ENCODE measurements around the gene RABEPK. TPM values are rescaled to one million over a fixed set of nuclear protein-coding genes. Genes with fewer than 3 reads are reported as not detected.

Gene RABEPK
- total and polyA plus RNA-seq, 4 donors, result 12.7 to 23.9 (median 20.6) TPM

DNA sequence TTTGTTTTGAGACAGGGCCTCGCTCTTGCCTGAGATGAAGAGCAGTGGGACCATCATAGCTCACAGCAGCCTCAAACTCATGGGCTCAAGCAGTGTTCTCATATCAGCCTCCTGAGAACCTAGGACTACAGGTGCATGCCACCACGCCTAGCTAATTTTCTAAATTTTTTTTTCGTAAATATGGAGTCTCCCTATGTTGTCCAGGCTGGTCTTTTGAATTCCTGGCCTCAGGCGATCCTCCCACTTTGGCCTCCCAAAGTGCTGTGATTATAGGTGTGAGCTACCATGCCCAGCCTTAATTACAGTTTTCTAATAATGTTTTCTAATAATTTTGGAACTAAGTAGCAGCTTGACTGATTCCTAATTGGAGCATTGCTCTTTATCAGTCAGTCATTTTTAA lies 76.4 kb downstream of the RABEPK start:
- Histone ChIP-seq H3K4me3 (ENCODE audit: low read depth in 1 of 3, low read length in 3 of 3) (no peak overlapping the region), H3K9me3 (ENCODE audit: control insufficient read depth in 4 of 4, low read length in 3 of 4) (no peaks in the 10 kb centered on the region), H3K9ac (ENCODE audit: low read depth in 1 of 2, low read length in 2 of 2) (no peak overlapping the region), H3K4me1 (ENCODE audit: control insufficient read depth in 4 of 4, insufficient read depth in 4 of 4, low read length in 3 of 4) (peaks cover 1 to 18% (median 9%) of the 10 kb centered on the region in 4 donors), H3K36me3 (ENCODE audit: control insufficient read depth in 4 of 4, insufficient read depth in 3 of 4, low read depth in 1 of 4, low read length in 3 of 4) (no peaks in the 10 kb centered on the region), H3K27ac (ENCODE audit: low read depth in 1 of 2, low read length in 2 of 2) (no peak overlapping the region), H3K27me3 (ENCODE audit: control insufficient read depth in 4 of 4, insufficient read depth in 4 of 4, low read length in 3 of 4) (no peaks in the 10 kb centered on the region)
- no peak for TF ChIP-seq HNF4A (conservative IDR thresholded peaks at IDR 0.05)
- TF ChIP-seq YY1 (IDR thresholded peaks at IDR 0.05), result no peak
- no peak for TF ChIP-seq RXRA (IDR thresholded peaks at IDR 0.05)
- no peak for TF ChIP-seq FOXA1 (IDR thresholded peaks at IDR 0.05)
- TF ChIP-seq EGR1 (IDR thresholded peaks at IDR 0.05; ENCODE audit: low read depth in 2 of 2), result no peak
- TF ChIP-seq FOXA2 (IDR thresholded peaks at IDR 0.05), result no peak
- no peak for TF ChIP-seq HNF4G (IDR thresholded peaks at IDR 0.05)
- no peak for TF ChIP-seq JUND (IDR thresholded peaks at IDR 0.05)
- TF ChIP-seq, protein P1, sequence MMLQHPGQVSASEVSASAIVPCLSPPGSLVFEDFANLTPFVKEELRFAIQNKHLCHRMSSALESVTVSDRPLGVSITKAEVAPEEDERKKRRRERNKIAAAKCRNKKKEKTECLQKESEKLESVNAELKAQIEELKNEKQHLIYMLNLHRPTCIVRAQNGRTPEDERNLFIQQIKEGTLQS (IDR thresholded peaks at IDR 0.05), result no peak
- TF ChIP-seq, protein P2, sequence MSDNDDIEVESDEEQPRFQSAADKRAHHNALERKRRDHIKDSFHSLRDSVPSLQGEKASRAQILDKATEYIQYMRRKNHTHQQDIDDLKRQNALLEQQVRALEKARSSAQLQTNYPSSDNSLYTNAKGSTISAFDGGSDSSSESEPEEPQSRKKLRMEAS (IDR thresholded peaks at IDR 0.05), result no peak
- TF ChIP-seq GABPA (IDR thresholded peaks at IDR 0.05 in 1 of 2, conservative IDR thresholded peaks at IDR 0.05 in 1 of 2), result no peak
- TF ChIP-seq, protein P3, sequence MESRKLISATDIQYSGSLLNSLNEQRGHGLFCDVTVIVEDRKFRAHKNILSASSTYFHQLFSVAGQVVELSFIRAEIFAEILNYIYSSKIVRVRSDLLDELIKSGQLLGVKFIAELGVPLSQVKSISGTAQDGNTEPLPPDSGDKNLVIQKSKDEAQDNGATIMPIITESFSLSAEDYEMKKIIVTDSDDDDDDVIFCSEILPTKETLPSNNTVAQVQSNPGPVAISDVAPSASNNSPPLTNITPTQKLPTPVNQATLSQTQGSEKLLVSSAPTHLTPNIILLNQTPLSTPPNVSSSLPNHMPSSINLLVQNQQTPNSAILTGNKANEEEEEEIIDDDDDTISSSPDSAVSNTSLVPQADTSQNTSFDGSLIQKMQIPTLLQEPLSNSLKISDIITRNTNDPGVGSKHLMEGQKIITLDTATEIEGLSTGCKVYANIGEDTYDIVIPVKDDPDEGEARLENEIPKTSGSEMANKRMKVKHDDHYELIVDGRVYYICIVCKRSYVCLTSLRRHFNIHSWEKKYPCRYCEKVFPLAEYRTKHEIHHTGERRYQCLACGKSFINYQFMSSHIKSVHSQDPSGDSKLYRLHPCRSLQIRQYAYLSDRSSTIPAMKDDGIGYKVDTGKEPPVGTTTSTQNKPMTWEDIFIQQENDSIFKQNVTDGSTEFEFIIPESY (IDR thresholded peaks at IDR 0.05), result no peak
- TF ChIP-seq SP1 (IDR thresholded peaks at IDR 0.05), result no peak
- TF ChIP-seq TAF1 (conservative IDR thresholded peaks at IDR 0.05), result no peak
- TF ChIP-seq RAD21 (IDR thresholded peaks at IDR 0.05), result no peak
- TF ChIP-seq NR2F2 (IDR thresholded peaks at IDR 0.05), result no peak
- no peak for TF ChIP-seq REST (IDR thresholded peaks at IDR 0.05)
- 98% methylated on average over 4 of the region's 4 CpGs for whole genome bisulfite sequencing
- DNase-seq (ENCODE audit: low spot score), result no peak

DNA sequence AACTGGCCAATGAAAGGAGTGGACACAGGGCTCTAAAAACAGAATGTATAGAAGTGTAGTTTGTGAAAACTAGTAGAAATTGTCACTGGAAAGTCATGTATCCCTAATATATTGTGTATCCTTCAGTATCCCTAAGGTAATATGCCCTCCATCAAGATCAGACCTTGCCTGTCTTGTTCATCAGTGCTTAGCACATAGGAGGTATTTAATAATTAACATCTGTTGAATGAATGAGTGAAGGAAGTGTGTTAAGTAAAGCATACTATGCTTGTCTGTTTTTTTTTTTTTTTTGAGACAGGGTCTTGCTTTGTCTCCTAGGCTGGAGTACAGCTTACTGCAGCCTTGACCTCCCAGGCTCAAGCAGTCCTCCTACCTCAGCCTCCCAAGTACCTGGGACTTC lies 77.1 kb downstream of the RABEPK start:
- no peak overlapping the region for H3K27ac ChIP-seq (ENCODE audit: low read depth in 1 of 2, low read length in 2 of 2)
- H3K36me3 ChIP-seq (ENCODE audit: control insufficient read depth in 4 of 4, insufficient read depth in 3 of 4, low read depth in 1 of 4, low read length in 3 of 4), result no peaks in the 10 kb centered on the region
- peaks cover 0 to 15% (median 8%) of the 10 kb centered on the region in 4 donors for H3K4me1 ChIP-seq (ENCODE audit: control insufficient read depth in 4 of 4, insufficient read depth in 4 of 4, low read length in 3 of 4)
- no peak for DNase-seq (ENCODE audit: low spot score)
- no peaks in the 10 kb centered on the region for H3K27me3 ChIP-seq (ENCODE audit: control insufficient read depth in 4 of 4, insufficient read depth in 4 of 4, low read length in 3 of 4)
- TF ChIP-seq, protein P2 (IDR thresholded peaks at IDR 0.05), result no peak
- no peak for TF ChIP-seq HNF4G (IDR thresholded peaks at IDR 0.05)
- no peak for TF ChIP-seq NR2F2 (IDR thresholded peaks at IDR 0.05)
- no peak for TF ChIP-seq HNF4A (conservative IDR thresholded peaks at IDR 0.05)
- TF ChIP-seq, protein P1 (IDR thresholded peaks at IDR 0.05), result no peak
- H3K4me3 ChIP-seq (ENCODE audit: low read depth in 1 of 3, low read length in 3 of 3), result no peak overlapping the region
- no peak overlapping the region for H3K9ac ChIP-seq (ENCODE audit: low read depth in 1 of 2, low read length in 2 of 2)
- H3K9me3 ChIP-seq (ENCODE audit: control insufficient read depth in 4 of 4, low read length in 3 of 4), result no peaks in the 10 kb centered on the region
